IMR-90 (cell line): Measurements from ENCODE around the gene ISCU.

Source experiments
- MAFK ChIP-seq: IDR thresholded peaks from 2 replicates; pipeline ENCODE4 v1.6.1; 2012; ENCODE audit warnings: low read depth, low read length, improper control_type of control experiment
- MXI1 ChIP-seq: IDR thresholded peaks from 2 replicates; pipeline ENCODE4 v1.6.1; 2012; ENCODE audit warnings: low read depth, mild to moderate bottlenecking, low read length, moderate library complexity, borderline replicate concordance
- POLR2A ChIP-seq: IDR thresholded peaks from 2 replicates; pipeline ENCODE4 v1.6.1; 2012; ENCODE audit warnings: mild to moderate bottlenecking, low read depth, low read length
- RFX5 ChIP-seq: IDR thresholded peaks from 2 replicates; pipeline ENCODE4 v1.8.0; 2012; ENCODE audit warnings: low read depth, mild to moderate bottlenecking, low read length, moderate library complexity
- SMC3 ChIP-seq: fragments of 150-350 bp; IDR thresholded peaks from 2 replicates; pipeline ENCODE4 v1.6.1; 2016; ENCODE audit warnings: low read depth, mild to moderate bottlenecking, antibody characterized with exemption, low read length, moderate library complexity
- TF ChIP-seq, protein P1 (sequence below): conservative IDR thresholded peaks from 2 replicates; pipeline ENCODE4 v1.5.1; 2012; ENCODE audit warnings: mild to moderate bottlenecking, low read depth, low read length, improper control_type of control experiment
- TF ChIP-seq, protein P2 (sequence below): fragments of 150-350 bp; IDR thresholded peaks from 2 replicates; pipeline ENCODE4 v1.6.1; 2017; ENCODE audit warnings: mild to moderate bottlenecking, antibody characterized with exemption, low read length, low read depth
- TF ChIP-seq, protein P3 (sequence below): fragments of 150-350 bp; IDR thresholded peaks from 2 replicates; pipeline ENCODE4 v1.6.1; 2016; ENCODE audit warnings: low read depth, mild to moderate bottlenecking, low read length, moderate library complexity, borderline replicate concordance

DNA sequence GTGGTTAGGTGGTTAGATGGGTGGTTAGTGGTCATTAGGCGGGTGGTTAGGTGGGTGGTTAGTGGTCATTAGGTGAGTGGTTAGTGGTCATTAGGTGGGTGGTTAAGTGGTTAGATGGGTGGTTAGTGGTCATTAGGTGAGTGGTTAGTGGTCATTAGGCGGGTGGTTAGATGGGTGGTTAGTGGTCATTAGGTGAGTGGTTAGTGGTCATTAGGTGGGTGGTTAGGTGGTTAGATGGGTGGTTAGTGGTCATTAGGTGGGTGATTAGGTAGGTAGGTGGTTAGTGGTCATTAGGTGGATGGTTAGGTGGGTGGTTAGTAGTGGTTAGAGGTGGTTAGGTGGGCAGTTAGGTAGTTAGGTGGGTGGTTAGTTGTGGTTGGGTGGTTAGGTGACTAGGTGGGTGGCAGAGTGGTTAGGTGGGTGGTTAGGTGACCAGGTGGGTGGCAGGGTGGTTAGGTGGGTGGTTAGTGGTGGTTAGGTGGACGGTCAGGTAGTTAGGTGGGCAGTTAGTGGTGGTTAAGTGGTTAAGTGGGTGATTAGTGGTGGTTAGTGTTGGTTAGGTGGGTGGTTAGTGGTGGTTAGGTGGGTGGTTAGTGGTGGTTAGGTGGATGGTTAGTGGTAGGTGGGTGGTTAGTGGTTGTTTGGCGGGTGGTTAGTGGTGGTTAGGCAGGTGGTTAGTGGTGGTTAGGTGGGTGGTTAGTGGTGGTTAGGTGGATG lies 43.5 kb downstream of the ISCU start:
- TF ChIP-seq, protein P1, sequence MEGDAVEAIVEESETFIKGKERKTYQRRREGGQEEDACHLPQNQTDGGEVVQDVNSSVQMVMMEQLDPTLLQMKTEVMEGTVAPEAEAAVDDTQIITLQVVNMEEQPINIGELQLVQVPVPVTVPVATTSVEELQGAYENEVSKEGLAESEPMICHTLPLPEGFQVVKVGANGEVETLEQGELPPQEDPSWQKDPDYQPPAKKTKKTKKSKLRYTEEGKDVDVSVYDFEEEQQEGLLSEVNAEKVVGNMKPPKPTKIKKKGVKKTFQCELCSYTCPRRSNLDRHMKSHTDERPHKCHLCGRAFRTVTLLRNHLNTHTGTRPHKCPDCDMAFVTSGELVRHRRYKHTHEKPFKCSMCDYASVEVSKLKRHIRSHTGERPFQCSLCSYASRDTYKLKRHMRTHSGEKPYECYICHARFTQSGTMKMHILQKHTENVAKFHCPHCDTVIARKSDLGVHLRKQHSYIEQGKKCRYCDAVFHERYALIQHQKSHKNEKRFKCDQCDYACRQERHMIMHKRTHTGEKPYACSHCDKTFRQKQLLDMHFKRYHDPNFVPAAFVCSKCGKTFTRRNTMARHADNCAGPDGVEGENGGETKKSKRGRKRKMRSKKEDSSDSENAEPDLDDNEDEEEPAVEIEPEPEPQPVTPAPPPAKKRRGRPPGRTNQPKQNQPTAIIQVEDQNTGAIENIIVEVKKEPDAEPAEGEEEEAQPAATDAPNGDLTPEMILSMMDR: no peak
- TF ChIP-seq, protein P2, sequence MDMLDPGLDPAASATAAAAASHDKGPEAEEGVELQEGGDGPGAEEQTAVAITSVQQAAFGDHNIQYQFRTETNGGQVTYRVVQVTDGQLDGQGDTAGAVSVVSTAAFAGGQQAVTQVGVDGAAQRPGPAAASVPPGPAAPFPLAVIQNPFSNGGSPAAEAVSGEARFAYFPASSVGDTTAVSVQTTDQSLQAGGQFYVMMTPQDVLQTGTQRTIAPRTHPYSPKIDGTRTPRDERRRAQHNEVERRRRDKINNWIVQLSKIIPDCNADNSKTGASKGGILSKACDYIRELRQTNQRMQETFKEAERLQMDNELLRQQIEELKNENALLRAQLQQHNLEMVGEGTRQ: no peak
- no peak for TF ChIP-seq RFX5
- TF ChIP-seq POLR2A: no peak
- TF ChIP-seq, protein P3, sequence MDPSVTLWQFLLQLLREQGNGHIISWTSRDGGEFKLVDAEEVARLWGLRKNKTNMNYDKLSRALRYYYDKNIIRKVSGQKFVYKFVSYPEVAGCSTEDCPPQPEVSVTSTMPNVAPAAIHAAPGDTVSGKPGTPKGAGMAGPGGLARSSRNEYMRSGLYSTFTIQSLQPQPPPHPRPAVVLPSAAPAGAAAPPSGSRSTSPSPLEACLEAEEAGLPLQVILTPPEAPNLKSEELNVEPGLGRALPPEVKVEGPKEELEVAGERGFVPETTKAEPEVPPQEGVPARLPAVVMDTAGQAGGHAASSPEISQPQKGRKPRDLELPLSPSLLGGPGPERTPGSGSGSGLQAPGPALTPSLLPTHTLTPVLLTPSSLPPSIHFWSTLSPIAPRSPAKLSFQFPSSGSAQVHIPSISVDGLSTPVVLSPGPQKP: no peak
- TF ChIP-seq MXI1: no peak
- no peak for TF ChIP-seq MAFK
- no peak for TF ChIP-seq SMC3
